ENCODE results near the gene METAP1D. TPM values are rescaled to one million over a fixed set of nuclear protein-coding genes. Genes with fewer than 3 reads are reported as not detected.

The METAP1D gene
- total RNA-seq, 1 donor from 2014 or later = 6.3 TPM

- no peak overlapping the region for H3K4me3 ChIP-seq (ENCODE audit: low read depth, low read length)
- no peaks in the 10 kb centered on the region for H3K36me3 ChIP-seq (ENCODE audit: control insufficient read depth, insufficient read depth, low read length)
- no peak for TF ChIP-seq CTCF (IDR thresholded peaks at IDR 0.05; ENCODE audit: insufficient read depth, low read length, poor library complexity, severe bottlenecking)
- no peak for DNase-seq (ENCODE audit: low read depth)
- peaks cover 58% of the 10 kb centered on the region for H3K27me3 ChIP-seq (ENCODE audit: control insufficient read depth, insufficient read depth, low read length)
These were observed 81.0 kb downstream of the METAP1D start for GRCh38 chr2:172080641-172081220.

GRCh38 chr2:172081221-172082022 lies 81.7 kb downstream of the METAP1D start:
- peaks cover 65% of the 10 kb centered on the region for H3K27me3 ChIP-seq (ENCODE audit: control insufficient read depth, insufficient read depth, low read length)
- TF ChIP-seq CTCF (IDR thresholded peaks at IDR 0.05; ENCODE audit: insufficient read depth, low read length, poor library complexity, severe bottlenecking) = no peak

GRCh38 chr2:172082105-172082943 lies 82.6 kb downstream of the METAP1D start:
- Histone ChIP-seq H3K4me3 (ENCODE audit: low read depth, low read length) (no peak overlapping the region), H3K27me3 (ENCODE audit: control insufficient read depth, insufficient read depth, low read length) (peaks cover 74% of the 10 kb centered on the region), H3K36me3 (ENCODE audit: control insufficient read depth, insufficient read depth, low read length) (no peaks in the 10 kb centered on the region)
- no peak for TF ChIP-seq CTCF (IDR thresholded peaks at IDR 0.05; ENCODE audit: insufficient read depth, low read length, poor library complexity, severe bottlenecking)
- no peak for DNase-seq (ENCODE audit: low read depth)

More at GRCh38 chr2:172081221-172082022, 81.7 kb downstream of the METAP1D start:
- Histone ChIP-seq H3K4me3 (ENCODE audit: low read depth, low read length) (no peak overlapping the region), H3K36me3 (ENCODE audit: control insufficient read depth, insufficient read depth, low read length) (no peaks in the 10 kb centered on the region)
- no peak for DNase-seq (ENCODE audit: low read depth)

GRCh38 chr2:172082944-172083627 lies 83.3 kb downstream of the METAP1D start:
- TF ChIP-seq CTCF (IDR thresholded peaks at IDR 0.05; ENCODE audit: insufficient read depth, low read length, poor library complexity, severe bottlenecking) = no peak
- H3K4me3 ChIP-seq (ENCODE audit: low read depth, low read length) = no peak overlapping the region
- peaks cover 82% of the 10 kb centered on the region for H3K27me3 ChIP-seq (ENCODE audit: control insufficient read depth, insufficient read depth, low read length)
- no peak for DNase-seq (ENCODE audit: low read depth)
- H3K36me3 ChIP-seq (ENCODE audit: control insufficient read depth, insufficient read depth, low read length) = no peaks in the 10 kb centered on the region

- Histone ChIP-seq H3K4me3 (ENCODE audit: low read depth, low read length) (no peak overlapping the region), H3K36me3 (ENCODE audit: control insufficient read depth, insufficient read depth, low read length) (no peaks in the 10 kb centered on the region), H3K27me3 (ENCODE audit: control insufficient read depth, insufficient read depth, low read length) (peaks cover 89% of the 10 kb centered on the region)
These were observed 84.1 kb downstream of the METAP1D start for GRCh38 chr2:172083628-172084394.

More at GRCh38 chr2:172083628-172084394, 84.1 kb downstream of the METAP1D start:
- TF ChIP-seq CTCF (IDR thresholded peaks at IDR 0.05; ENCODE audit: insufficient read depth, low read length, poor library complexity, severe bottlenecking) = no peak
- DNase-seq (ENCODE audit: low read depth) = no peak
